Activated naive CD8-positive, alpha-beta T cell treated with anti-CD3 and anti-CD28 coated beads, Interleukin-2, amount 50 U/mL, for 16 hours (primary cell): ENCODE results near the gene AZI2.

Experiments used
- DNase-seq: peaks from one replicate; pipeline ENCODE4 v3.0.0-alpha.2; 2020; ENCODE audit warnings: low read depth, low spot score

The AZI2 gene

GRCh38 chr3:28300345-28300962 is 48.2 kb downstream of the AZI2 start:
- no peak for DNase-seq

GRCh38 chr3:28299705-28300104 is 48.9 kb downstream of the AZI2 start:
- no peak for DNase-seq

- DNase-seq = no peak
Measured at GRCh38 chr3:28295898-28296490, 52.6 kb downstream of the AZI2 start.

GRCh38 chr3:28294667-28295413 is 53.8 kb downstream of the AZI2 start:
- DNase-seq = no peak

GRCh38 chr3:28292622-28293021 is 56.0 kb downstream of the AZI2 start:
- no peak for DNase-seq

GRCh38 chr3:28291577-28291976 is 57.0 kb downstream of the AZI2 start:
- DNase-seq = no peak

- DNase-seq = no peak
Measured at GRCh38 chr3:28290863-28291300, 57.7 kb downstream of the AZI2 start.

GRCh38 chr3:28287046-28287445 is 61.6 kb downstream of the AZI2 start:
- DNase-seq = no peak

- DNase-seq = no peak
Measured at GRCh38 chr3:28286595-28286994, 62.0 kb downstream of the AZI2 start.

- no peak for DNase-seq
Measured at GRCh38 chr3:28280781-28281180, 67.8 kb downstream of the AZI2 start.

GRCh38 chr3:28279770-28280169 is 68.9 kb downstream of the AZI2 start:
- DNase-seq = no peak

GRCh38 chr3:28278918-28279317 is 69.7 kb downstream of the AZI2 start:
- DNase-seq = no peak

- DNase-seq = no peak
Measured at GRCh38 chr3:28273837-28274236, 74.8 kb downstream of the AZI2 start.
